VCaP (cell line): ENCODE measurements around the gene NKAPL.

Source experiments
- H3K27ac ChIP-seq: fragments of 450-650 bp; 2 replicates; pipeline ENCODE4 v1.5.1; 2017
- CTCF ChIP-seq: fragments of 450-650 bp; conservative IDR thresholded peaks from 2 replicates; pipeline ENCODE4 v1.5.1; 2017; ENCODE audit warnings: mild to moderate bottlenecking, moderate library complexity

NKAPL gene

DNA sequence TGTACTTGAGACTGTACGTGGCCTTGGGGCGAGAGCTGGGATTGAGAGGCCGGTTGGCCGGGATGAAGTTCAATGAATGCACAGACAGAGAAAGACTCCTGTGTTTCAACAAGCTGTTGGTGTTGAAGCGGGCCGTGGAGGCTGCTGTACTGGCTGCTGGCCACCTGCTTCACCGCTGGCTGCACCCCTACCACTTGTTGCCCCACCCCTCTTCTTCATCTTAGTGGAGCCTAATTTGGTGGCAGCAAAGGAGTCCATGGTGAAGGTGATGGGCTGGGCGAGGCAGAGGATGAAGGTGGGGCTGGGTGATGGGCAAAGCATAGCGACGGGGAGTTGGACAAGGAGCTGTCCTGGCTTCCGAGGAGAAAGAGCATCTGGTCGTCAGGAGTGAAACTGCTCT is 41.2 kb upstream of the NKAPL start:
- no peak for TF ChIP-seq CTCF
- H3K27ac ChIP-seq, result peak overlapping the region; percentile 80; the same call in 1 of the 2 replicates

DNA sequence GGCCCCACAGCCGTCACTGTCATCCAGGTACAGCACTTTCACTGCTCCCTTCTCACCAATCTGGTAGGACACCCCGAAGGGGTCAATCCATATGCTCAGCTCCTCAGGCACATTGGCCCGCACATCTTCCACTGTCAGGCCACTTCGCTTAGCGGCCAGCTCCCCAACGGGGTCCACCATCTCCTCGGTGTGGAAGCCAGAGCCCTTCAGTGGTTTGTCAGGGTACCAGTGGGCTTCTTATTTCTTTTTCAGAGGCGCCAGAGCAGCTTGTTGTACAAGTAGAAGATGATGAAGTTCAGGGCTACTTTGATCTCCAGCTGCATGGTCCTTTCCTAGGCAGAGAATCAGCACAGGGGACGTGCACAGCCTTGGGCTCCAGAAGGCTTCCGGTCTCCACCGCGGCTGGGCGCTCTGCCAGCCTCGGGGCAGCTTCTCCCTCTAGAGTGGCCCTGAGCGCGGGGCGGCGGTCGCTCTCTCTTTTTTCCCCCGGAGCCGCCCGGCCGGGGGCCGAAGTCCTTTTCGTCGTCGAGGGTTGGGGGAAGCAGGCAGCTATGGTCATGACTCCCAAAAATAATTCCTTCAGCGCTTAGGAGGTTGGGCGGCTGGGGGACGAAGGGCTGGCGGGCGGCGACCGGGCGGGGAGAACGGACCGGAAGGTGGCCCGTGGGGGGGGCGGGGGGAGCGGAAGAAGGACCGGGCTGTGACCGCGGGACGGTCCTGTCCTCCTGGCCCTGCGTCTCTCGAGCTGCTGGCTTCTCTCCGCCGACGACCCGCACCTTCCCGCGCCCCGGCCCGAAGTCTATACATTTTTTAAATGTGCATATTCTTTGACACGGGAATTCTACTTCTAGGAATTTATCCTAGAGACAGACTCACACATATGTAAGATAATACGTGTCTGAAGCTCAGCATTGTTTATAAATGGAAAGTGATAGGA is 40.5 kb upstream of the NKAPL start:
- H3K27ac ChIP-seq, result peak overlapping the region; percentile 80
- TF ChIP-seq CTCF, result no peak

- H3K27ac ChIP-seq, result no peak overlapping the region
- no peak for TF ChIP-seq CTCF
Measured at GRCh38 chr6:28220257-28221133, 38.6 kb upstream of the NKAPL start.

DNA sequence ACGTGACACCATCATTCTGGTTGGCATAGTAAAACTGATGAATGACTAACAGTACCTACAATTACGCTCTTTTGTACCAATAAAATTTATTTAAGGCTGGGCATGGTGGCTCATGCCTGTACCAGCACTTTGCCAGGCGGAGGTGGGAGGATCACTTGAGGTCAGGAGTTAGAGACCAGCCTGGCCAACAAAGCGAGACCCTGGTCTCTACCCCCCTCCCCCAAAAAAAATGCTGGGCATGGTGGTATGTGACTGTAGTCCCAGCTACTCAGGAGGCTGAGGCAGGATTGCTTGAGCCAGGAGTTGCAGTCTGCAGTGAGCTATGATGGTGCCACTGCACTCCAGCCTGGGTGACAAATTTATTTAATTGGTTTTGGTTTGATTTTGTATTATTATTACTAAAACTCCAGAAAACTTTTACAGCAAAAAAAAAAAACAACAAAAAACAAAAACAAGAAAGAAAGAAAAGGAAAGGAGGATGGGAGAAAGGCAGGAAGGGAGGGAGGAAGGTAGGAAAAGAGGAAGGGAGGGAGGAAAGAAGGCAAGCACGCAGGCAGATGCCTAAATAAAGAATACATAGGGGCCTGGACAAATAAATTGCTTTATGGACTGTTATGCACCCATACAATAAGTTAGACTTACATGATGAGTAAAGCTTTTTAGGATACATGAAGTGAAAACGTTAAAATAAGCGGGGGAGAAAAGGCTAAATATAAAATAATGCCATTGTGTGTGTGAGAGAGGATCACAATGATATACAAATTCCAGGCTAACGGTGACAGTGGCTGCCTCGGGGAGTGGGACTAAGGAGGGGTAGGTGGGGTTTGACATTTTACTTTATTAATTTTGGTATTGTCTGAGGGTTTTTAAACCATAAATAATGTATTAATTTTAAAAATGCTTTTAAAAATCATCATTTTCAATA is 34.7 kb upstream of the NKAPL start:
- peak overlapping the region; percentile 81 for H3K27ac ChIP-seq
- TF ChIP-seq CTCF, result no peak

DNA sequence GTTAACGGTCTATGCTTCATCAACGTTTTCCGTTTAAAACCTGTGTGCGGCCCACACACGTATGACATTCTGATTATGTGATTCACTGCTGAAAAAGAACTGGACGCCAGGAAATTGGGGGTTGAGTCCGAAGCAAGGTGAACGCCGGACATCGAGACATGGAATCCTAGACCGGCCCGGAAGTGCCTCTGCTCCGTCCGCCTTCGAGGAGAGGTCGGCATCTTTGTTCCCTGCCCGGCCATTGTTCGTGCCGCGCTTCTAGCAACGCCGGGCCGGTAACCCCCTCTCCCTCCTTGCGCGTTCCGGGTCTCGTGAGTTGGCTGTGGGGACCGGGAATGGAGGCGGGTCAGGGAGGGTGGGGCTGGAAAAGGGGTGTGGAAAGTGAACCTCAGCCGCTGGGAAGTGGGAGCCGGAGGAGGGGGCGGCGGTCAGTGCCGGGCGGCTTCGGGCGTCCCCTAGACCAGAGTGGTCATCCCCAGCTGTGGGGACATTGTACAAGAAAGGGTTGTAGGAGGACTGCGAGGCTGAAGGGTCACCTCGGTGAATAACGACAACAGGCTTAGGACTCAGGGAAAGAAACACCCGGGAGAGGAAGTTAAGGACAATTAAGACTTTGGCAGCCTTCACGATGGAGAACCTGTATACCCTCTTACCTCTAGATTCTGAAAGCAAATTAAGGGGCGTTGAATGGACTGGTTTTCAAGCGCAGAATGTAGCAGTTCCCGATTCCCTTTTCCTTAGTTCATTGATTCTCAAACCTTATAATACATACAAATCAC is 33.9 kb upstream of the NKAPL start, which contains the start of gene ZSCAN9:
ZSCAN9 (plus strand) TSS at position 220 of the 779 bp plus-strand sequence. CDS start 1,810 bp downstream, outside the sequence.
- H3K27ac ChIP-seq, result peak within 1 kb of the TSS; percentile 81
- no peak for TF ChIP-seq CTCF

DNA sequence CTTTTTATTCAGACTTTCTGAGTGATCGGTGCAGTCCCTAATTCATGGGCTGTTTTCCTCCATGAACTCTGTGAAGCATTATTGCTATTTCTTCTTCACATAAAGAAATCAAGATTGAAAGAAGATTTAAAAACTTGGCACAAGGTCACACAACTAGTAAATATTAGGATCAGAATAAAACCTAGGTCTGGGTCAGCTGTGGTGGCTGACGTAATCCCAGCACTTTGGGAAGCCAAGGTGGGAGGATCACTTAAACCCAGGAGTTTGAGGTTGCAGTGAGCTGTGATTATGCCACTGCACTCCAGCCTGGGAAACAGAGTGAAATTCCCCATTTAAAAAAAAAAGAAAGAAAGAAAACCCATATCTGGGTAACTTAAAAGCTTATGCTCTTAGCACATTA is 32.6 kb upstream of the NKAPL start:
- H3K27ac ChIP-seq, result no peak overlapping the region
- no peak for TF ChIP-seq CTCF
